A549 (cell line): ENCODE measurements around the gene PHF23. TPM values are rescaled to one million over a fixed set of nuclear protein-coding genes. Genes with fewer than 3 reads are reported as not detected.

Experiments used
- ATAC-seq, 2 experiments: fragments of 200-7000 bp in 1 of 2; fragments of >200 bp in 1 of 2; cut with Nextera tagmentation in 1 of 2; cut with Tn5 transposase in 1 of 2; 3 replicates each; pipeline versions ENCODE4 v1.8.0 to v1.9.1; 2018 to 2020; ENCODE audit warnings: mild to moderate bottlenecking in 1 of 2, moderate library complexity in 1 of 2
- CTCF ChIA-PET: fragments of 300-600 bp; sonication (Branson Sonifier 250); formaldehyde crosslinking; extraction: SDS; loops from one replicate; lab custom pipeline; 2021; ENCODE audit warnings: antibody characterized with exemption, inconsistent platforms; lab: Yijun Ruan, JAX
- POLR2A ChIA-PET: fragments of 350-600 bp; formaldehyde crosslinking; extraction: SDS; loops from one replicate; lab custom pipeline; 2021; ENCODE audit warnings: antibody characterized with exemption, inconsistent platforms; lab: Yijun Ruan, JAX
- DNase-seq, 2 experiments: peaks; one replicate each; pipeline versions ENCODE4 v3.0.0 to v3.0.0-alpha.2; 2011 to 2016; ENCODE audit warnings: low read depth in 1 of 2, low spot score in 1 of 2
- FAIRE-seq: peaks from 2 replicates; lab custom pipeline; 2011; peaks lifted over from hg19 to GRCh38; lab: Jason Lieb, UNC
- H3K27ac ChIP-seq, 2 experiments: fragments of >200 bp; sonication (Bioruptor Twin); formaldehyde crosslinking; 3 replicates each; pipeline ENCODE4 v1.5.1; 2016 to 2017
- H3K4me1 ChIP-seq: fragments of >200 bp; sonication (Bioruptor Twin); formaldehyde crosslinking; 3 replicates; pipeline ENCODE4 v1.6.1; 2016
- H3K4me2 ChIP-seq: fragments of >200 bp; sonication (Bioruptor Twin); formaldehyde crosslinking; 3 replicates; pipeline ENCODE4 v1.6.1; 2016
- H3K4me3 ChIP-seq: fragments of >200 bp; sonication (Bioruptor Twin); formaldehyde crosslinking; 3 replicates; pipeline ENCODE4 v1.5.1; 2016
- H3K9me3 ChIP-seq: fragments of >200 bp; sonication (Bioruptor Twin); formaldehyde crosslinking; 3 replicates; pipeline ENCODE4 v1.6.1; 2016
- CHD2 ChIP-seq: fragments of 150-350 bp; IDR thresholded peaks from 2 replicates; pipeline ENCODE4 v1.6.1; 2014; ENCODE audit warnings: low read length; ENCODE audit not compliant: partially characterized antibody
- EHMT2 ChIP-seq: fragments of 200-600 bp; sonication (generic); IDR thresholded peaks from 2 replicates; pipeline ENCODE4 v1.6.1; 2016; ENCODE audit warnings: antibody characterized with exemption, low read depth, mild to moderate bottlenecking, moderate library complexity
- ELK1 ChIP-seq: fragments of 150-350 bp; IDR thresholded peaks from 2 replicates; pipeline ENCODE4 v1.6.1; 2014; ENCODE audit warnings: low read depth, mild to moderate bottlenecking, low read length
- ESRRA ChIP-seq: fragments of 150-350 bp; IDR thresholded peaks from 2 replicates; pipeline ENCODE4 v1.6.1; 2014; ENCODE audit warnings: mild to moderate bottlenecking, low read length, borderline replicate concordance
- JUN ChIP-seq, 2 experiments: fragments of >200 bp; sonication (Bioruptor Twin); formaldehyde crosslinking; IDR thresholded peaks; 2 replicates in 1 of 2; 3 replicates in 1 of 2; pipeline ENCODE4 v1.6.1; 2016 to 2017
- KDM5A ChIP-seq: fragments of 200-600 bp; sonication (generic); IDR thresholded peaks from 2 replicates; pipeline ENCODE4 v1.6.1; 2016; ENCODE audit warnings: antibody characterized with exemption, mild to moderate bottlenecking
- MAFK ChIP-seq: fragments of 450-650 bp; IDR thresholded peaks from 2 replicates; pipeline ENCODE4 v1.6.1; 2014; ENCODE audit not compliant: partially characterized antibody
- MAX ChIP-seq: IDR thresholded peaks from 2 replicates; pipeline ENCODE4 v1.6.1; 2012
- MYC ChIP-seq: IDR thresholded peaks from 2 replicates; pipeline ENCODE4 v1.6.1; 2012; ENCODE audit warnings: mild to moderate bottlenecking, inconsistent platforms, low read length, improper control_type of control experiment, borderline replicate concordance
- NPAS2 ChIP-seq: fragments of 250-450 bp; sonication (Bioruptor Pico); IDR thresholded peaks from 2 replicates; pipeline ENCODE4 v1.8.0; 2022; ENCODE audit warnings: mild to moderate bottlenecking, moderate library complexity, borderline replicate concordance
- PBX3 ChIP-seq: IDR thresholded peaks from 2 replicates; pipeline ENCODE4 v1.6.1; 2012
- PHF8 ChIP-seq: fragments of 200-600 bp; sonication (generic); IDR thresholded peaks from 2 replicates; pipeline ENCODE4 v1.6.1; 2016; ENCODE audit warnings: low read depth, mild to moderate bottlenecking, antibody characterized with exemption, moderate library complexity, borderline replicate concordance
- TP53 ChIP-seq: fragments of 250-450 bp; sonication (Bioruptor Pico); IDR thresholded peaks from 2 replicates; pipeline ENCODE4 v1.5.0; 2021; ENCODE audit warnings: mild to moderate bottlenecking, moderate library complexity
- ZC3H11A ChIP-seq: fragments of 450-650 bp; IDR thresholded peaks from 2 replicates; pipeline ENCODE4 v1.6.1; 2014; ENCODE audit warnings: antibody characterized with exemption, mild to moderate bottlenecking
- WGBS: methylation state at CpG from one replicate; pipeline ENCODE4 v1.1.6; 2017; ENCODE audit errors: missing lambda C conversion rate; 5-methylcytosine and 5-hydroxymethylcytosine counted together
- polyA plus RNA-seq, 4 experiments: library from polyadenylated mRNA; depleted of rRNA in 3 of 4; stranded (reverse); fragments of >200 nt; fragmentation: RNase III in 1 of 4; extraction: RNeasy Plus Mini Kit Qiagen cat#74134 plus additional on column Dnase treatment in 1 of 4; gene quantifications; 2 replicates in 3 of 4; 3 replicates in 1 of 4; pipeline ENCODE4 v1.2.3, GENCODE V29; 2011 to 2017
- TF ChIP-seq, protein P1 (sequence below): fragments of >200 bp; sonication (Bioruptor Twin); formaldehyde crosslinking; IDR thresholded peaks from 3 replicates; pipeline ENCODE4 v1.6.1; 2016

The PHF23 gene
- polyA plus RNA-seq, 2 of the 4 experiments (the other 2 are of a cell fraction) = 52.1 to 80.2 TPM

DNA sequence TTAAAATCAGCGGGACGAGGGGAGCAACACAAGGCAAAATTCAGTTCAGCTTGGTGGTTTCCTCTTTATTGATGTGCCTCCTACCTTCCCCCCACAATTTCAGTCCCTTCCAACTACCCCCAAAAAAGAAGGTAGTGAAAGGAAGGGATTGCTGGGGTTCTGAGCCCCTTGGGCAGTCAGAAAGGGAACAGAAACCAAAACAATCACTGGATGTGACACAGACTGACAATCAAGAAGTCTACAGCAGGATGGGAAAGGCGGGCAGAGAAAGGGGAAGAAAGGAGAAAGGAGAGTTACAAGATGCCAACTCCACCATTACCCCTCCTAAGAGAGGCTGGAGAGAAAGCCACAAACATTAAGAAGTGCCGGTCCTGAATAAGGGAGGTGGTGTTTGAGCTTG is 1.1 kb upstream of the PHF23 start:
- CTCF ChIA-PET = interaction anchor here (0.9 to 17.3 kb wide), 8 partner anchors 9 to 63 kb away, joined by 3 to 169 read pairs (median 9); partner anchors contain the start of genes ACADVL, CTDNEP1, DLG4 and ELP5
- 42% methylated on average over 4 of the region's 4 CpGs for WGBS

DNA sequence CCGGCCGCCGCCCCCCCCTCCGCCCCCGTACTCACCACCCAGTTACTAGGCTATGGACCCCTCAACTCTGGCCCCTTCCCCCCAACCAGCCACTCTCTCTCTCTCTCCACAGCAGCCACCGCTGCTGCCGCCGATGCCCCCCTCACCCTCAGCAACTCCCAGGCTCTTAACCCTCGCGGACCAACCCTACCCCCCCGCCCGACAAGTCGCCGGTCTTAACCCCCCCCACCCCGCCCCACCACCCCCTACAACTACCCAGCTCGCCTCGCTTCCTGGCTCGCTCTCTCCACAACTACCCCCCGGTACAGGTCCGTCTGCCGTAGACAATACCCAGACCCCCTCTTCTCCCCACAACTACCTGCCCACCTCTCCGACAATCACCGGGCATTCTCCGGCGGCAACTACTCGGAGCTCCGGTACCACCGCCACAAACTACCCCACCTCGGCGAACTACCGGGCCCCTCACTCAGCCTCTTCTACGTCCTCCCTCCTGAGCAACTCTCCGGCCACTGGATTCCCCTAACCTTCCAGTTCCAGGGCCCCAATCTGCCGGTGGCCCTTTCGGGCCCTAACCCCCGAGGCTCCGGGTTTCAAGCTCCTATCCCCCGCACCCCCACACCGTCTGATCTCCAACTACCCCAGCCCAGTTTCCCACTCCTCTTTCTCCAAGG is 702 bp downstream of the PHF23 start:
- DNase-seq (peak; percentile 64 to 65), FAIRE-seq (no peak)
- CTCF ChIA-PET = interaction anchor here (1.1 to 17.3 kb wide), 2 partner anchors 17 to 24 kb away, joined by 3 to 169 read pairs; partner anchors contain the start of genes ACADVL and DLG4
- peak overlapping the region; percentile 98 to 100 for H3K27ac ChIP-seq
- no peak for TF ChIP-seq MAFK
- TF ChIP-seq, all 56 proteins: peak for 0
- 1% methylated on average over 25 of the region's 39 CpGs for WGBS
- Histone ChIP-seq H3K9me3 (no peaks in the 10 kb centered on the region), H3K4me1 (peaks cover 51% of the 10 kb centered on the region), H3K4me2 (peak overlapping the region; percentile 69), H3K4me3 (peak overlapping the region; percentile 99)
- POLR2A ChIA-PET = interaction anchor here (0.9 to 6.9 kb wide), 4 partner anchors 13 to 21 kb away, joined by 3 to 63 read pairs (median 6); partner anchors contain the start of genes ACADVL, CTDNEP1, DLG4 and ELP5
- ATAC-seq = 0 out of 6 replicates have a peak, but pooled peaks of 1 of the 2 experiments have one; percentile 0

More for the DNA sequence above, 1.1 kb upstream of the PHF23 start:
- H3K4me2 ChIP-seq = peak overlapping the region; percentile 97
- peak overlapping the region; percentile 20; the same call in 1 of the 3 replicates for H3K4me3 ChIP-seq
- no peaks in the 10 kb centered on the region for H3K9me3 ChIP-seq
- POLR2A ChIA-PET = no interaction called here
- ATAC-seq (no peak), DNase-seq (no peak), FAIRE-seq (no peak)
- H3K4me1 ChIP-seq = peaks cover 44% of the 10 kb centered on the region
- TF ChIP-seq TP53 = no peak
- H3K27ac ChIP-seq = peak overlapping the region; percentile 18 to 54; a peak in 4 of 6 replicates

DNA sequence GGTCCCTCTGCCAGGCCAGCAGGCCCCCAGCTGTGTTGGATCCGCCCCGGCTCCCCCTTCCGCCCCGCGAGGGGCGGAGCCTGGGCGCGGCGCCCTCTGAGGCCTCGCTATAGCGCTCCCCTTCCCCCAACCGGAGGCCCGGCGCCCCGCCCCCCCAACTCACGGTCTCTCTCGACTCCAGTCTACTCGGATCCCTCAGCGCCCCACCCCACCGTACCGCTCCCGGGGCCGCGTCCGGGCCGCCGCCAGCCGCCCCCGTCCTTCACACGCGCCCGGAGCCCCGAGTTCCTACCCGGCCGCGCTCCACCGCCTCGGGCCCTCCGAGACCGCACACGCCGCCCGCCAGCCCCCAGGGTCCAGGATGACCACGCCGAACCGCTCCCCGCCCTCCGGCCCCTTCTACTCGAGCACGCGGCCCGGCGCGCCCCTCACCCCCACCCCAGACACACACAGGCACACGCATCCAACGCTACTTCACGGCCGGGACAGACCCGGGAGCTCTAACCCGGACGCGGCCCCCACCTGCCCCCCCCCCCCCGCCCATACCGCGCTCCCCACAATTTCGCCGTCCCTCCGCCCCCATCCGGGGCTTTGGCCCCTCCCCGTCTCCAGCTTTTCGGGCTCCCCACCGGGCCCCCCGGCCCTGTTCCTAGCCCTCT is 1.4 kb downstream of the PHF23 start:
- ChIA-PET POLR2A (interaction anchor here (0.6 to 6.9 kb wide), 5 partner anchors 14 to 192 kb away, joined by 3 to 63 read pairs (median 5); partner anchors contain the start of genes ACADVL, CTDNEP1, DLG4 and ELP5), CTCF (interaction anchor here (1.1 to 17.3 kb wide), 5 partner anchors 16 to 192 kb away, joined by 3 to 169 read pairs (median 6); partner anchors contain the start of genes ACADVL and DLG4)
- H3K4me3 ChIP-seq = peak overlapping the region; percentile 99
- H3K4me1 ChIP-seq = peaks cover 52% of the 10 kb centered on the region
- ATAC-seq = peak; percentile 2 to 13; a peak in 5 of 6 replicates
- WGBS = 4% methylated on average over 5 of the region's 73 CpGs
- H3K27ac ChIP-seq = peak overlapping the region; percentile 98 to 100
- TF ChIP-seq EHMT2 (no peak), KDM5A (no peak), CHD2 (peak; percentile 5), JUN (IDR thresholded peaks at IDR 0.05) (peak; percentile 39 to 92; a peak in 4 of 5 replicates), ZC3H11A (no peak), PBX3 (peak; percentile 81), ESRRA (no peak), NPAS2 (no peak), MAX (peak; percentile 71), MYC (0 out of 2 replicates have a peak, but pooled peaks have one; percentile 74), ELK1 (no peak), PHF8 (peak; percentile 64; the same call in 1 of the 2 replicates)
- TF ChIP-seq, protein P1, sequence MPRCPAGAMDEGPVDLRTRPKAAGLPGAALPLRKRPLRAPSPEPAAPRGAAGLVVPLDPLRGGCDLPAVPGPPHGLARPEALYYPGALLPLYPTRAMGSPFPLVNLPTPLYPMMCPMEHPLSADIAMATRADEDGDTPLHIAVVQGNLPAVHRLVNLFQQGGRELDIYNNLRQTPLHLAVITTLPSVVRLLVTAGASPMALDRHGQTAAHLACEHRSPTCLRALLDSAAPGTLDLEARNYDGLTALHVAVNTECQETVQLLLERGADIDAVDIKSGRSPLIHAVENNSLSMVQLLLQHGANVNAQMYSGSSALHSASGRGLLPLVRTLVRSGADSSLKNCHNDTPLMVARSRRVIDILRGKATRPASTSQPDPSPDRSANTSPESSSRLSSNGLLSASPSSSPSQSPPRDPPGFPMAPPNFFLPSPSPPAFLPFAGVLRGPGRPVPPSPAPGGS = peak; percentile 81
- no peak for FAIRE-seq
- H3K4me2 ChIP-seq = peak overlapping the region; percentile 69
- DNase-seq = peak; percentile 78 to 83
- H3K9me3 ChIP-seq = no peaks in the 10 kb centered on the region
